Endothelial cell of umbilical vein (primary cell): ENCODE measurements around the gene KCNJ13. TPM values are rescaled to one million over a fixed set of nuclear protein-coding genes. Genes with fewer than 3 reads are reported as not detected.

Experiments used
- BruUV-seq: library from RNA; stranded (reverse); fragments of 400-500 nt; replicated peaks from 2 replicates; lab custom pipeline; 2021; lab: Mats Ljungman, UMichigan
- CTCF ChIA-PET: fragments of 300-600, 350-600 bp; sonication (Branson Sonifier 250); formaldehyde crosslinking; loops from one replicate; lab custom pipeline; 2021; ENCODE audit warnings: antibody characterized with exemption, inconsistent platforms; lab: Charles Lee
- POLR2A ChIA-PET: fragments of 300-600, 350-600 bp; sonication (Branson Sonifier 250); formaldehyde crosslinking; loops from one replicate; lab custom pipeline; 2021; ENCODE audit warnings: antibody characterized with exemption, inconsistent platforms; lab: Charles Lee
- DNase-seq: peaks from one replicate; pipeline ENCODE4 v3.0.0-alpha.2; 2011; ENCODE audit warnings: low read depth, low spot score
- FAIRE-seq: peaks from 2 replicates; lab custom pipeline; 2011; peaks lifted over from hg19 to GRCh38; lab: Jason Lieb, UNC
- H2AFZ ChIP-seq: 2 replicates; pipeline ENCODE4 v1.6.0; 2012; ENCODE audit warnings: low read depth, low read length, control low read depth, inconsistent platforms
- H3K27ac ChIP-seq: 2 replicates; pipeline ENCODE4 v1.5.1; 2011; ENCODE audit warnings: low read depth, mild to moderate bottlenecking, control low read depth, low read length, moderate library complexity; ENCODE audit not compliant: insufficient read depth
- H3K27me3 ChIP-seq, 2 experiments: 2 replicates each; pipeline versions ENCODE4 v1.6.0 to v1.6.1; 2011; ENCODE audit warnings: low read length in 2 of 2, mixed read lengths in 1 of 2; ENCODE audit not compliant: control insufficient read depth in 2 of 2, insufficient read depth in 2 of 2
- H3K36me3 ChIP-seq, 2 experiments: 2 replicates in 1 of 2; 3 replicates in 1 of 2; pipeline ENCODE4 v1.5.1; 2011; ENCODE audit warnings: low read length in 2 of 2, mild to moderate bottlenecking in 1 of 2, moderate library complexity in 1 of 2; ENCODE audit not compliant: control insufficient read depth in 2 of 2, insufficient read depth in 2 of 2; ENCODE audit errors: extremely low read depth in 1 of 2
- H3K4me1 ChIP-seq: 3 replicates; pipeline ENCODE4 v1.5.1; 2011; ENCODE audit warnings: mild to moderate bottlenecking, low read length; ENCODE audit not compliant: control insufficient read depth, insufficient read depth; ENCODE audit errors: extremely low read depth
- H3K4me2 ChIP-seq: 2 replicates; pipeline ENCODE4 v1.6.1; 2011; ENCODE audit warnings: low read length, control low read depth, mixed read lengths; ENCODE audit not compliant: insufficient read depth
- H3K4me3 ChIP-seq, 3 experiments: fragments of 200-600 bp in 1 of 3; sonication (generic), shearing (Covaris generic) in 1 of 3; replicated peaks in 1 of 3; 2 replicates each; pipeline ENCODE4 v1.5.1; 2011 to 2016; ENCODE audit warnings: control low read depth in 3 of 3, low read length in 3 of 3, mild to moderate bottlenecking in 2 of 3, inconsistent platforms in 1 of 3, low read depth in 1 of 3, moderate library complexity in 1 of 3; ENCODE audit not compliant: insufficient read depth in 1 of 3
- H3K79me2 ChIP-seq: 2 replicates; pipeline ENCODE4 v1.6.0; 2012; ENCODE audit warnings: low read length, inconsistent platforms; ENCODE audit not compliant: control insufficient read depth, insufficient read depth
- H3K9ac ChIP-seq: replicated peaks from 2 replicates; pipeline ENCODE3; 2011; ENCODE audit warnings: low read length, control low read depth; ENCODE audit not compliant: insufficient read depth; ENCODE audit errors: extremely low read depth
- H3K9me1 ChIP-seq: replicated peaks from 3 replicates; pipeline ENCODE4 v1.6.0; 2011; ENCODE audit warnings: mild to moderate bottlenecking, low read length; ENCODE audit not compliant: control insufficient read depth, insufficient read depth; ENCODE audit errors: extremely low read depth
- H3K9me3 ChIP-seq: replicated peaks from 2 replicates; pipeline ENCODE4 v1.5.1; 2012; ENCODE audit warnings: low read length, inconsistent platforms; ENCODE audit not compliant: control insufficient read depth, insufficient read depth
- H4K20me1 ChIP-seq: replicated peaks from 2 replicates; pipeline ENCODE3; 2011; ENCODE audit warnings: mild to moderate bottlenecking, low read length; ENCODE audit not compliant: control insufficient read depth, insufficient read depth; ENCODE audit errors: extremely low read depth
- CTCF ChIP-seq, 2 donors: IDR thresholded peaks; 1 replicate in 1 of 2; 2 replicates in 1 of 2; pipeline ENCODE4 v1.5.1; 2011; ENCODE audit warnings: low read length in 2 of 2, mild to moderate bottlenecking in 2 of 2, moderate library complexity in 2 of 2, control low read depth in 1 of 2, inconsistent platforms in 1 of 2, low read depth in 1 of 2; ENCODE audit not compliant: insufficient read depth in 1 of 2; ENCODE audit errors: extremely low read depth in 1 of 2
- EZH2 ChIP-seq: IDR thresholded peaks from 2 replicates; pipeline ENCODE4 v1.6.1; 2012; ENCODE audit warnings: borderline replicate concordance, low read depth, mild to moderate bottlenecking, moderate library complexity, low read length, inconsistent platforms; ENCODE audit not compliant: severe bottlenecking
- FOS ChIP-seq: IDR thresholded peaks from 2 replicates; pipeline ENCODE4 v1.6.1; 2011; ENCODE audit warnings: mild to moderate bottlenecking, low read length, moderate library complexity, borderline replicate concordance; ENCODE audit not compliant: insufficient read depth
- GATA2 ChIP-seq: IDR thresholded peaks from 2 replicates; pipeline ENCODE4 v1.7.0; 2011; ENCODE audit warnings: low read depth, mild to moderate bottlenecking, moderate library complexity, mixed read lengths, low read length; ENCODE audit not compliant: insufficient read length, insufficient read depth
- JUN ChIP-seq: IDR thresholded peaks from 2 replicates; pipeline ENCODE4 v1.6.1; 2011; ENCODE audit warnings: borderline replicate concordance, low read depth; ENCODE audit not compliant: insufficient read length, insufficient read depth
- MYC ChIP-seq: IDR thresholded peaks from one replicate; pipeline ENCODE4 v1.6.1; 2011; ENCODE audit warnings: mild to moderate bottlenecking, low read depth, low read length
- POLR2A ChIP-seq: IDR thresholded peaks from 2 replicates; pipeline ENCODE4 v1.6.1; 2012; ENCODE audit warnings: low read depth, mild to moderate bottlenecking, control low read depth, low read length
- POLR2AphosphoS5 ChIP-seq: IDR thresholded peaks from 2 replicates; pipeline ENCODE4 v1.6.1; 2012; ENCODE audit warnings: low read depth, mild to moderate bottlenecking, control low read depth, low read length, moderate library complexity; ENCODE audit not compliant: insufficient read depth
- dilution Hi-C: fragments of 300-500 bp; cut with MboI; formaldehyde crosslinking; loops from one replicate; pipeline ENCODE4 v1.15.0; 2019; ENCODE audit warnings: low sequenced_read_pairs; ENCODE audit not compliant: extremely low pct_ligation_motif_present
- intact Hi-C: fragments of 100-400 bp; cut with micrococcal nuclease; formaldehyde crosslinking; loops from one replicate; pipeline ENCODE4 v1.10.0; 2022
- polyA plus RNA-seq, 4 experiments: library from polyadenylated mRNA; depleted of rRNA in 3 of 4; stranded (reverse) in 3 of 4; unstranded in 1 of 4; fragments of >200 nt; gene quantifications; 2 replicates each; pipeline versions ENCODE4 v1.2.1 to v1.2.3, GENCODE V29; 2011 to 2012; ENCODE audit warnings: missing spikeins in 1 of 4
- total RNA-seq: library from RNA; stranded (reverse); gene quantifications from 2 replicates; pipeline ENCODE4 v1.2.3, GENCODE V29; 2021
- TF ChIP-seq, protein P1 (sequence below): IDR thresholded peaks from 2 replicates; pipeline ENCODE4 v1.6.1; 2011; ENCODE audit not compliant: insufficient read depth, insufficient read length

KCNJ13 gene
- total and polyA plus RNA-seq, 2 donors (not counting 3 experiments of a cell fraction or from before 2014, with no cell fraction given): not detected

DNA sequence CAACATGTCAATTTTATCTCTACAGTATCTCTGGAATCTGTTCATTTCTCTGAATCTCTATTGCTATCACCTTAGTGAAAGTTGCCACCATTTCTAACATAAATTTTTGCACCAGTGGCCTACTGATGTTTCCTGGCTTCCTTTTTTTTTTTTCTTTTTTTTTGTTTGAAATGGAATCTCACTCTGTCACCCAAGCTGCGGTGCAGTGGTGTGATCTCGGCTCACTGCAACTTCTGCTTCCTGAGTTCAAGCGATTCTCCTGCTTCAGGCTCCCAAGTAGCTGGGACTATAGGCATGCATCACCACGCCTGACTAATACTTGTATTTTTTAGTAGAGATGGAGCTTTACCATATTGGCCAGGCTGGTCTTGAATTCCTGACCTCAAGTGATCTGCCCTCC lies 35.1 kb downstream of the KCNJ13 start:
- CTCF ChIA-PET: interaction anchor here (2.0 kb wide), 1 partner anchor 112 kb away, joined by 5 read pairs; no protein-coding TSS in a partner anchor
- no peak overlapping the region for H3K4me2 ChIP-seq

DNA sequence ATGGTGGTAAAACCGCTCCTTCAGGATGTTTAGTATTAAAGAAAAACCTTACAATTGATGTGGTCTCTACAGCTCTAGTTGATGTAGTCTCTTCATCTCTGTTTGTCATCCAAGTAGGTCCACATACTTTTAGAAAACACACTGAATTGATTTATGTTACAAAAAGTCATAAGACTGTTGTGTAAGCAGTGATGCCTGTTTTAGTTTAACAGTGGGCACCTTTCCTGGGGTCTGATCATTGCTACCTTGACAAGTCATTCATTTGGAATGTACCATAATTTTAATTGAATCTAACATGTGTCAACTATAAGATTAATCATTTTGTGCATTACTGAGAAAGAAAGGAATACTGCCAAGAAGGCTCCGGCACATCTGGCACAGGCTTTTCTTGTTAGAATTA lies 44.9 kb downstream of the KCNJ13 start:
- Histone ChIP-seq H3K27ac (no peak overlapping the region), H3K79me2 (peaks cover 60% of the 10 kb centered on the region), H3K4me1 (no peaks in the 10 kb centered on the region), H3K36me3 (peaks cover 7% of the 10 kb centered on the region in 2 experiments), H3K27me3 (no peaks in the 10 kb centered on the region), H3K4me3 (no peak overlapping the region), H3K4me2 (no peak overlapping the region), H4K20me1 (peaks cover 5% of the 10 kb centered on the region), H2AFZ (no peak overlapping the region), H3K9me1 (no peaks in the 10 kb centered on the region), H3K9me3 (no peaks in the 10 kb centered on the region), H3K9ac (no peak overlapping the region)
- POLR2A ChIA-PET: no interaction called here
- BruUV-seq: no TSS peak
- FAIRE-seq (no peak), DNase-seq (no peak)
- dilution Hi-C loops: no loop called here
- intact Hi-C loops: no loop called here
- CTCF ChIA-PET: no interaction called here
- TF ChIP-seq GATA2: no peak
- no peak for TF ChIP-seq MYC
- no peak for TF ChIP-seq CTCF (IDR thresholded peaks at IDR 0.05; ENCODE audit: extremely low read depth in 1 of 2, insufficient read depth in 1 of 2, low read depth in 1 of 2, low read length in 2 of 2)
- TF ChIP-seq FOS: no peak
- no peak for TF ChIP-seq POLR2A
- TF ChIP-seq JUN: no peak
- TF ChIP-seq POLR2AphosphoS5: no peak
- TF ChIP-seq, protein P1, sequence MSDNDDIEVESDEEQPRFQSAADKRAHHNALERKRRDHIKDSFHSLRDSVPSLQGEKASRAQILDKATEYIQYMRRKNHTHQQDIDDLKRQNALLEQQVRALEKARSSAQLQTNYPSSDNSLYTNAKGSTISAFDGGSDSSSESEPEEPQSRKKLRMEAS: no peak
- TF ChIP-seq EZH2: no peak

More for the DNA sequence above, 35.1 kb downstream of the KCNJ13 start:
- DNase-seq (no peak), FAIRE-seq (no peak)
- Histone ChIP-seq H3K27ac (no peak overlapping the region), H3K9me3 (no peaks in the 10 kb centered on the region), H3K4me1 (no peaks in the 10 kb centered on the region), H3K27me3 (no peaks in the 10 kb centered on the region), H3K79me2 (peaks cover 2% of the 10 kb centered on the region), H2AFZ (no peak overlapping the region), H3K9me1 (no peaks in the 10 kb centered on the region), H3K36me3 (peaks cover 0 to 3% of the 10 kb centered on the region in 2 experiments), H4K20me1 (no peaks in the 10 kb centered on the region), H3K9ac (no peak overlapping the region), H3K4me3 (no peak overlapping the region)
- BruUV-seq: no TSS peak
- intact Hi-C loops: no loop called here
- POLR2A ChIA-PET: no interaction called here
- dilution Hi-C loops: no loop called here
- TF ChIP-seq POLR2A (no peak), MYC (no peak), EZH2 (no peak)
- TF ChIP-seq, protein P1: no peak
